HEK293 (cell line): ENCODE results near the gene GPRC5B.

Experiments used
- CTCF ChIA-PET: fragments of 350-600 bp; formaldehyde crosslinking; extraction: SDS; loops from one replicate; lab custom pipeline; 2021; ENCODE audit warnings: antibody characterized with exemption; lab: Yijun Ruan, JAX
- POLR2A ChIA-PET: fragments of 300-600 bp; formaldehyde crosslinking; extraction: SDS; loops from one replicate; lab custom pipeline; 2020; ENCODE audit warnings: antibody characterized with exemption, inconsistent platforms; lab: Yijun Ruan, JAX
- H3K27ac ChIP-seq: fragments of 200-500 bp; sonication (Bioruptor generic); 2 replicates; pipeline ENCODE4 v1.5.1; 2014; ENCODE audit warnings: low read depth, low read length, control low read depth, inconsistent platforms; ENCODE audit errors: extremely low read depth
- H3K36me3 ChIP-seq, 2 experiments: fragments of 200-500 bp in 1 of 2; sonication (Bioruptor generic) in 1 of 2; 1 replicate in 1 of 2; 2 replicates in 1 of 2; pipeline ENCODE4 v1.5.1; 2014 to 2017; ENCODE audit warnings: inconsistent platforms in 2 of 2, low read length in 2 of 2; ENCODE audit not compliant: control insufficient read depth in 2 of 2, insufficient read depth in 1 of 2
- H3K4me1 ChIP-seq: fragments of 200-500 bp; sonication (Bioruptor generic); 2 replicates; pipeline ENCODE4 v1.5.1; 2014; ENCODE audit warnings: mild to moderate bottlenecking, low read length, inconsistent platforms; ENCODE audit not compliant: control insufficient read depth, insufficient read depth
- H3K4me3 ChIP-seq: 2 replicates; pipeline ENCODE4 v1.5.1; 2011; ENCODE audit warnings: low read depth, mild to moderate bottlenecking, control low read depth, low read length, moderate library complexity
- H3K9me3 ChIP-seq: fragments of 200-500 bp; sonication (Bioruptor generic); 2 replicates; pipeline ENCODE4 v1.5.1; 2014; ENCODE audit warnings: low read depth, low read length, inconsistent platforms; ENCODE audit not compliant: control insufficient read depth, insufficient read depth
- KLF10 ChIP-seq: fragments of 450-650 bp; IDR thresholded peaks from 2 replicates; pipeline ENCODE4 v1.5.1; 2018; ENCODE audit warnings: missing biosample characterization, mild to moderate bottlenecking, missing genetic modification characterization
- KLF7 ChIP-seq: fragments of 450-650 bp; formaldehyde crosslinking; IDR thresholded peaks from 2 replicates; pipeline ENCODE4 v1.5.1; 2016; ENCODE audit warnings: missing biosample characterization, missing genetic modification characterization, borderline replicate concordance
- KLF9 ChIP-seq: fragments of 450-650 bp; formaldehyde crosslinking; IDR thresholded peaks from 2 replicates; pipeline ENCODE4 v1.5.1; 2016; ENCODE audit warnings: missing biosample characterization, missing genetic modification characterization, low read depth
- MZF1 ChIP-seq: fragments of 450-650 bp; formaldehyde crosslinking; IDR thresholded peaks from 2 replicates; pipeline ENCODE4 v1.5.1; 2017; ENCODE audit warnings: missing biosample characterization, missing genetic modification characterization, borderline replicate concordance
- RBAK ChIP-seq: fragments of 450-650 bp; formaldehyde crosslinking; IDR thresholded peaks from 2 replicates; pipeline ENCODE4 v1.5.1; 2016; ENCODE audit warnings: missing biosample characterization, missing genetic modification characterization
- SCRT1 ChIP-seq: fragments of 450-650 bp; formaldehyde crosslinking; IDR thresholded peaks from 2 replicates; pipeline ENCODE4 v1.5.1; 2016; ENCODE audit warnings: missing biosample characterization, missing genetic modification characterization, borderline replicate concordance
- SCRT2 ChIP-seq: fragments of 450-650 bp; formaldehyde crosslinking; IDR thresholded peaks from 2 replicates; pipeline ENCODE4 v1.5.1; 2016; ENCODE audit warnings: missing biosample characterization, missing genetic modification characterization
- ZNF133 ChIP-seq: fragments of 450-650 bp; formaldehyde crosslinking; IDR thresholded peaks from 2 replicates; pipeline ENCODE4 v1.5.1; 2016; ENCODE audit warnings: missing biosample characterization, missing genetic modification characterization
- ZNF184 ChIP-seq: fragments of 450-650 bp; IDR thresholded peaks from 2 replicates; pipeline ENCODE4 v1.5.1; 2018; ENCODE audit warnings: missing biosample characterization, mild to moderate bottlenecking, missing genetic modification characterization
- ZNF248 ChIP-seq: fragments of 450-650 bp; formaldehyde crosslinking; IDR thresholded peaks from 2 replicates; pipeline ENCODE4 v1.5.1; 2017; ENCODE audit warnings: missing biosample characterization, missing genetic modification characterization
- ZNF529 ChIP-seq: fragments of 450-650 bp; formaldehyde crosslinking; IDR thresholded peaks from 2 replicates; pipeline ENCODE4 v1.5.1; 2017; ENCODE audit warnings: missing genetic modification characterization, missing biosample characterization; ENCODE audit not compliant: insufficient replicate concordance
- ZNF548 ChIP-seq: fragments of 450-650 bp; formaldehyde crosslinking; IDR thresholded peaks from 2 replicates; pipeline ENCODE4 v1.5.1; 2016; ENCODE audit warnings: missing biosample characterization, missing genetic modification characterization
- ZNF664 ChIP-seq: fragments of 450-650 bp; formaldehyde crosslinking; IDR thresholded peaks from 2 replicates; pipeline ENCODE4 v1.5.1; 2016; ENCODE audit warnings: missing biosample characterization, missing genetic modification characterization
- ZNF76 ChIP-seq: fragments of 450-650 bp; formaldehyde crosslinking; IDR thresholded peaks from 2 replicates; pipeline ENCODE4; 2016; ENCODE audit warnings: low read depth, missing biosample characterization, missing genetic modification characterization, borderline replicate concordance
- ZNF776 ChIP-seq: fragments of 450-650 bp; formaldehyde crosslinking; IDR thresholded peaks from 2 replicates; pipeline ENCODE4 v1.5.0; 2017; ENCODE audit warnings: missing biosample characterization, missing genetic modification characterization, borderline replicate concordance
- ZNF777 ChIP-seq: fragments of 450-650 bp; formaldehyde crosslinking; IDR thresholded peaks from 2 replicates; pipeline ENCODE4 v1.5.1; 2017; ENCODE audit warnings: missing biosample characterization, missing genetic modification characterization, borderline replicate concordance
- ZNF837 ChIP-seq: fragments of 450-650 bp; formaldehyde crosslinking; IDR thresholded peaks from 2 replicates; pipeline ENCODE4 v1.5.1; 2016; ENCODE audit warnings: missing biosample characterization, missing genetic modification characterization
- ZNF843 ChIP-seq: fragments of 450-650 bp; formaldehyde crosslinking; IDR thresholded peaks from 2 replicates; pipeline ENCODE4 v1.5.1; 2016; ENCODE audit warnings: missing biosample characterization, missing genetic modification characterization
- ZSCAN16 ChIP-seq: fragments of 450-650 bp; formaldehyde crosslinking; IDR thresholded peaks from 2 replicates; pipeline ENCODE4 v1.5.1; 2016; ENCODE audit warnings: missing biosample characterization, missing genetic modification characterization
- TF ChIP-seq, protein P1 (sequence below): fragments of 450-650 bp; formaldehyde crosslinking; IDR thresholded peaks from 2 replicates; pipeline ENCODE4 v1.5.1; 2016; ENCODE audit warnings: missing biosample characterization, missing genetic modification characterization
- TF ChIP-seq, protein P2 (sequence below): fragments of 450-650 bp; formaldehyde crosslinking; IDR thresholded peaks from 2 replicates; pipeline ENCODE4 v1.5.1; 2017; ENCODE audit warnings: missing biosample characterization, missing genetic modification characterization
- TF ChIP-seq, protein P3 (sequence below): fragments of 450-650 bp; formaldehyde crosslinking; IDR thresholded peaks from 2 replicates; pipeline ENCODE4 v1.5.1; 2016; ENCODE audit warnings: missing biosample characterization, missing genetic modification characterization, borderline replicate concordance
- TF ChIP-seq, protein P4 (sequence below): fragments of 450-650 bp; formaldehyde crosslinking; IDR thresholded peaks from 2 replicates; pipeline ENCODE4 v1.5.1; 2016; ENCODE audit warnings: missing biosample characterization, missing genetic modification characterization, borderline replicate concordance

Gene GPRC5B

DNA sequence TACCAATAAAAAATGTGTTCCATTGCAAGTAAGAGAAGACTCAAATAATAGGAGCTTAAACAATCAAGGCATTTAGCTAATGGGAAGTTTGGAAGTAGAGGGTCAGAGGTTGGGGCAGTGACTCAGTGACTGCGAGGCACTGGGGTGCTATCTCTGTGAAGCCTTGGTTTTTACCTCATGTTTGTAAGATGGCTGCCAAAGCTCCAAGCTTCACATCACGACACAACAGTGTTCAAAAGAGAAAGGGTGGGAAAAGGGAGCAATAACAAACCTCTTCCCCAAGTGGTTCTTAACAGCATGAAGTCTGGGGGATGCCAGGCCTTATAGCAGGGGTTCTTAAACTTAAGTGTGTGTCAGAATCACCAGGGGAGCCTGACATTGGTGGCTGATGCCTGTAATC, 26.6 kb upstream of the GPRC5B start (continued):
- TF ChIP-seq KLF7 (tag by site-specific recombination), result no peak
- TF ChIP-seq, protein P1, sequence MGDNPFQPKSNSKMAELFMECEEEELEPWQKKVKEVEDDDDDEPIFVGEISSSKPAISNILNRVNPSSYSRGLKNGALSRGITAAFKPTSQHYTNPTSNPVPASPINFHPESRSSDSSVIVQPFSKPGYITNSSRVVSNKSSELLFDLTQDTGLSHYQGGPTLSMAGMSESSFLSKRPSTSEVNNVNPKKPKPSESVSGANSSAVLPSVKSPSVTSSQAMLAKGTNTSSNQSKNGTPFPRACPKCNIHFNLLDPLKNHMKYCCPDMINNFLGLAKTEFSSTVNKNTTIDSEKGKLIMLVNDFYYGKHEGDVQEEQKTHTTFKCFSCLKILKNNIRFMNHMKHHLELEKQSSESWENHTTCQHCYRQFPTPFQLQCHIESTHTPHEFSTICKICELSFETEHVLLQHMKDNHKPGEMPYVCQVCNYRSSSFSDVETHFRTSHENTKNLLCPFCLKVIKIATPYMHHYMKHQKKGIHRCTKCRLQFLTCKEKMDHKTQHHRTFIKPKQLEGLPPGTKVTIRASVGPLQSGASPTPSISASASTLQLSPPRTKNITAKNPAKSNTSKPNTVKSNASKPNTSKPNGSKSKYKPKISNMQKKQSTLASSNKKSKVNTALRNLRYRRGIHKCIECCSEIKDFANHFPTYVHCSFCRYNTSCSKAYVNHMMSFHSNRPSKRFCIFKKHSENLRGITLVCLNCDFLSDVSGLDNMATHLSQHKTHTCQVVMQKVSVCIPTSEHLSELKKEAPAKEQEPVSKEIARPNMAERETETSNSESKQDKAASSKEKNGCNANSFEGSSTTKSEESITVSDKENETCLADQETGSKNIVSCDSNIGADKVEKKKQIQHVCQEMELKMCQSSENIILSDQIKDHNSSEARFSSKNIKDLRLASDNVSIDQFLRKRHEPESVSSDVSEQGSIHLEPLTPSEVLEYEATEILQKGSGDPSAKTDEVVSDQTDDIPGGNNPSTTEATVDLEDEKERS (tag by site-specific recombination), result no peak
- no peak for TF ChIP-seq ZNF843 (tag by site-specific recombination)
- no peak for TF ChIP-seq ZNF548
- TF ChIP-seq ZNF133 (tag by site-specific recombination), result no peak
- TF ChIP-seq ZNF664 (tag by site-specific recombination), result no peak
- TF ChIP-seq ZNF776 (tag by site-specific recombination), result no peak

DNA sequence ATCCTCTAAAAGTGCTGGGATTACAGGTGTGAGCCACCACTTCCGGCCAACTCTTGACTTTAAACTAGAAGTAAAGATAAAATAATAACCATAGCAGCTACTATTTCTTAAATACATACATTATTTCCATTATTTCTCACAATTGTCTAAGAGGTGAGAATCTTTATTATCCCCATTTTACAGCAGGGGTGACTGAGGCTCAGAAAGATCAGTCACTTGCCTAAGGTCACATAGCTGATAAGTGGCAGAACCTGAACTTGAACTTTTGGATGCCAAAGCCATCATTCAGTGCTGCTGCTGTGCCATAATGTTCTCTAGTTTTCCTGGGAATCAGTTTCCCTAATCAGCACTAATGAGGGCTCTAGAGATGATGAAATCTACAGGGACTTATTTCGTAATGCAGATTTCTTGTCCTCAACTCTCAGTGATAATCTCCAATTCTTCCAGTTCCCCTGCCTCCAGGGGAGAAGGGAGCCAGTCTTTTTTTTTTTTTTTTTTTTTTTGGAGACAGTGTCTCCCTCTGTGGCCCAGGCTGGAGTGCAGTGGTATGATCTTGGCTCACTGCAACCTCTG, 25.2 kb upstream of the GPRC5B start:
- ChIA-PET CTCF (interaction anchor here (4.1 to 4.6 kb wide), 2 partner anchors 390 to 475 kb away, joined by 99 to 101 read pairs; no protein-coding TSS in a partner anchor), POLR2A (no interaction called here)
- Histone ChIP-seq H3K4me3 (no peak overlapping the region), H3K36me3 (no peaks in the 10 kb centered on the region), H3K4me1 (no peaks in the 10 kb centered on the region), H3K27ac (no peak overlapping the region), H3K9me3 (no peaks in the 10 kb centered on the region)
- TF ChIP-seq, protein P2, sequence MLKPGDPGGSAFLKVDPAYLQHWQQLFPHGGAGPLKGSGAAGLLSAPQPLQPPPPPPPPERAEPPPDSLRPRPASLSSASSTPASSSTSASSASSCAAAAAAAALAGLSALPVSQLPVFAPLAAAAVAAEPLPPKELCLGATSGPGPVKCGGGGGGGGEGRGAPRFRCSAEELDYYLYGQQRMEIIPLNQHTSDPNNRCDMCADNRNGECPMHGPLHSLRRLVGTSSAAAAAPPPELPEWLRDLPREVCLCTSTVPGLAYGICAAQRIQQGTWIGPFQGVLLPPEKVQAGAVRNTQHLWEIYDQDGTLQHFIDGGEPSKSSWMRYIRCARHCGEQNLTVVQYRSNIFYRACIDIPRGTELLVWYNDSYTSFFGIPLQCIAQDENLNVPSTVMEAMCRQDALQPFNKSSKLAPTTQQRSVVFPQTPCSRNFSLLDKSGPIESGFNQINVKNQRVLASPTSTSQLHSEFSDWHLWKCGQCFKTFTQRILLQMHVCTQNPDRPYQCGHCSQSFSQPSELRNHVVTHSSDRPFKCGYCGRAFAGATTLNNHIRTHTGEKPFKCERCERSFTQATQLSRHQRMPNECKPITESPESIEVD (tag by site-specific recombination), result no peak
- TF ChIP-seq ZNF529 (tag by site-specific recombination), result no peak
- no peak for TF ChIP-seq MZF1 (tag by site-specific recombination)
- TF ChIP-seq KLF10 (tag by site-specific recombination), result no peak
- no peak for TF ChIP-seq ZNF837 (tag by site-specific recombination)
- TF ChIP-seq ZNF76 (tag by site-specific recombination), result no peak
- no peak for TF ChIP-seq KLF9 (tag by site-specific recombination)
- TF ChIP-seq ZNF776 (tag by site-specific recombination), result no peak
- TF ChIP-seq RBAK (tag by site-specific recombination), result no peak
- TF ChIP-seq ZNF248 (tag by site-specific recombination), result no peak
- TF ChIP-seq SCRT1 (tag by site-specific recombination), result no peak
- TF ChIP-seq, protein P3, sequence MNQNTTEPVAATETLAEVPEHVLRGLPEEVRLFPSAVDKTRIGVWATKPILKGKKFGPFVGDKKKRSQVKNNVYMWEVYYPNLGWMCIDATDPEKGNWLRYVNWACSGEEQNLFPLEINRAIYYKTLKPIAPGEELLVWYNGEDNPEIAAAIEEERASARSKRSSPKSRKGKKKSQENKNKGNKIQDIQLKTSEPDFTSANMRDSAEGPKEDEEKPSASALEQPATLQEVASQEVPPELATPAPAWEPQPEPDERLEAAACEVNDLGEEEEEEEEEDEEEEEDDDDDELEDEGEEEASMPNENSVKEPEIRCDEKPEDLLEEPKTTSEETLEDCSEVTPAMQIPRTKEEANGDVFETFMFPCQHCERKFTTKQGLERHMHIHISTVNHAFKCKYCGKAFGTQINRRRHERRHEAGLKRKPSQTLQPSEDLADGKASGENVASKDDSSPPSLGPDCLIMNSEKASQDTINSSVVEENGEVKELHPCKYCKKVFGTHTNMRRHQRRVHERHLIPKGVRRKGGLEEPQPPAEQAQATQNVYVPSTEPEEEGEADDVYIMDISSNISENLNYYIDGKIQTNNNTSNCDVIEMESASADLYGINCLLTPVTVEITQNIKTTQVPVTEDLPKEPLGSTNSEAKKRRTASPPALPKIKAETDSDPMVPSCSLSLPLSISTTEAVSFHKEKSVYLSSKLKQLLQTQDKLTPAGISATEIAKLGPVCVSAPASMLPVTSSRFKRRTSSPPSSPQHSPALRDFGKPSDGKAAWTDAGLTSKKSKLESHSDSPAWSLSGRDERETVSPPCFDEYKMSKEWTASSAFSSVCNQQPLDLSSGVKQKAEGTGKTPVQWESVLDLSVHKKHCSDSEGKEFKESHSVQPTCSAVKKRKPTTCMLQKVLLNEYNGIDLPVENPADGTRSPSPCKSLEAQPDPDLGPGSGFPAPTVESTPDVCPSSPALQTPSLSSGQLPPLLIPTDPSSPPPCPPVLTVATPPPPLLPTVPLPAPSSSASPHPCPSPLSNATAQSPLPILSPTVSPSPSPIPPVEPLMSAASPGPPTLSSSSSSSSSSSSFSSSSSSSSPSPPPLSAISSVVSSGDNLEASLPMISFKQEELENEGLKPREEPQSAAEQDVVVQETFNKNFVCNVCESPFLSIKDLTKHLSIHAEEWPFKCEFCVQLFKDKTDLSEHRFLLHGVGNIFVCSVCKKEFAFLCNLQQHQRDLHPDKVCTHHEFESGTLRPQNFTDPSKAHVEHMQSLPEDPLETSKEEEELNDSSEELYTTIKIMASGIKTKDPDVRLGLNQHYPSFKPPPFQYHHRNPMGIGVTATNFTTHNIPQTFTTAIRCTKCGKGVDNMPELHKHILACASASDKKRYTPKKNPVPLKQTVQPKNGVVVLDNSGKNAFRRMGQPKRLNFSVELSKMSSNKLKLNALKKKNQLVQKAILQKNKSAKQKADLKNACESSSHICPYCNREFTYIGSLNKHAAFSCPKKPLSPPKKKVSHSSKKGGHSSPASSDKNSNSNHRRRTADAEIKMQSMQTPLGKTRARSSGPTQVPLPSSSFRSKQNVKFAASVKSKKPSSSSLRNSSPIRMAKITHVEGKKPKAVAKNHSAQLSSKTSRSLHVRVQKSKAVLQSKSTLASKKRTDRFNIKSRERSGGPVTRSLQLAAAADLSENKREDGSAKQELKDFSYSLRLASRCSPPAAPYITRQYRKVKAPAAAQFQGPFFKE (tag by site-specific recombination), result no peak
- TF ChIP-seq, protein P4, sequence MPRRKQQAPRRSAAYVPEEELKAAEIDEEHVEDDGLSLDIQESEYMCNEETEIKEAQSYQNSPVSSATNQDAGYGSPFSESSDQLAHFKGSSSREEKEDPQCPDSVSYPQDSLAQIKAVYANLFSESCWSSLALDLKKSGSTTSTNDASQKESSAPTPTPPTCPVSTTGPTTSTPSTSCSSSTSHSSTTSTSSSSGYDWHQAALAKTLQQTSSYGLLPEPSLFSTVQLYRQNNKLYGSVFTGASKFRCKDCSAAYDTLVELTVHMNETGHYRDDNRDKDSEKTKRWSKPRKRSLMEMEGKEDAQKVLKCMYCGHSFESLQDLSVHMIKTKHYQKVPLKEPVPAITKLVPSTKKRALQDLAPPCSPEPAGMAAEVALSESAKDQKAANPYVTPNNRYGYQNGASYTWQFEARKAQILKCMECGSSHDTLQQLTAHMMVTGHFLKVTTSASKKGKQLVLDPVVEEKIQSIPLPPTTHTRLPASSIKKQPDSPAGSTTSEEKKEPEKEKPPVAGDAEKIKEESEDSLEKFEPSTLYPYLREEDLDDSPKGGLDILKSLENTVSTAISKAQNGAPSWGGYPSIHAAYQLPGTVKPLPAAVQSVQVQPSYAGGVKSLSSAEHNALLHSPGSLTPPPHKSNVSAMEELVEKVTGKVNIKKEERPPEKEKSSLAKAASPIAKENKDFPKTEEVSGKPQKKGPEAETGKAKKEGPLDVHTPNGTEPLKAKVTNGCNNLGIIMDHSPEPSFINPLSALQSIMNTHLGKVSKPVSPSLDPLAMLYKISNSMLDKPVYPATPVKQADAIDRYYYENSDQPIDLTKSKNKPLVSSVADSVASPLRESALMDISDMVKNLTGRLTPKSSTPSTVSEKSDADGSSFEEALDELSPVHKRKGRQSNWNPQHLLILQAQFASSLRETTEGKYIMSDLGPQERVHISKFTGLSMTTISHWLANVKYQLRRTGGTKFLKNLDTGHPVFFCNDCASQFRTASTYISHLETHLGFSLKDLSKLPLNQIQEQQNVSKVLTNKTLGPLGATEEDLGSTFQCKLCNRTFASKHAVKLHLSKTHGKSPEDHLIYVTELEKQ (tag by site-specific recombination), result no peak
- no peak for TF ChIP-seq ZNF777 (tag by site-specific recombination)
- no peak for TF ChIP-seq SCRT2 (tag by site-specific recombination)
- TF ChIP-seq ZNF184, result no peak
- no peak for TF ChIP-seq ZSCAN16 (tag by site-specific recombination)
